Stimulated activated memory B cell treated with anti-CD40 and anti-IgM and Interleukin-4, amounts not matched to agents 10 μg/mL and 1 μg/mL and 100 μg/mL, for 72 hours (primary cell): Measurements from ENCODE around the gene FAM98B.

Experiments
- ATAC-seq: fragments of 150-1000 bp; cut with Tn5 transposase; 2 replicates; pipeline ENCODE4 v1.10.0; 2021
- H3K27ac Mint-ChIP-seq: one replicate; pipeline ENCODE4 v1.8.0; 2022; ENCODE audit warnings: mild to moderate bottlenecking, mixed read lengths
- H3K27me3 Mint-ChIP-seq: one replicate; pipeline ENCODE4 v1.8.0; 2022; ENCODE audit warnings: mixed read lengths
- H3K36me3 Mint-ChIP-seq: one replicate; pipeline ENCODE4 v1.8.0; 2022; ENCODE audit warnings: mixed read lengths
- H3K4me1 Mint-ChIP-seq: one replicate; pipeline ENCODE4 v1.8.0; 2022; ENCODE audit warnings: mixed read lengths
- H3K4me3 Mint-ChIP-seq: one replicate; pipeline ENCODE4 v1.8.0; 2022; ENCODE audit warnings: mild to moderate bottlenecking, moderate library complexity, mixed read lengths
- H3K9me3 Mint-ChIP-seq: one replicate; pipeline ENCODE4 v1.8.0; 2022; ENCODE audit warnings: mixed read lengths

The FAM98B gene

GRCh38 chr15:38440353-38441129 lies 13.4 kb upstream of the FAM98B start:
- Mint-ChIP-seq H3K27me3 (peaks cover 46% of the 10 kb centered on the region), H3K27ac (no peak overlapping the region), H3K36me3 (no peaks in the 10 kb centered on the region), H3K9me3 (peaks cover 4% of the 10 kb centered on the region), H3K4me3 (no peak overlapping the region), H3K4me1 (peaks cover 6% of the 10 kb centered on the region)
- ATAC-seq: peak; percentile 80

GRCh38 chr15:38441130-38441519 lies 12.8 kb upstream of the FAM98B start:
- peak; percentile 21 for ATAC-seq
- Mint-ChIP-seq H3K4me1 (peaks cover 6% of the 10 kb centered on the region), H3K4me3 (no peak overlapping the region), H3K9me3 (peaks cover 4% of the 10 kb centered on the region), H3K36me3 (no peaks in the 10 kb centered on the region), H3K27ac (peak overlapping the region; percentile 7), H3K27me3 (peaks cover 42% of the 10 kb centered on the region)

GRCh38 chr15:38454696-38455090 lies 766 bp downstream of the FAM98B start:
- ATAC-seq: no peak
- Mint-ChIP-seq H3K4me3 (peak overlapping the region; percentile 87), H3K27ac (peak overlapping the region; percentile 96), H3K36me3 (peaks cover 12% of the 10 kb centered on the region), H3K27me3 (no peaks in the 10 kb centered on the region), H3K9me3 (no peaks in the 10 kb centered on the region), H3K4me1 (peaks cover 39% of the 10 kb centered on the region)

- H3K4me3 Mint-ChIP-seq: peak overlapping the region; percentile 87
- peaks cover 12% of the 10 kb centered on the region for H3K36me3 Mint-ChIP-seq
- no peaks in the 10 kb centered on the region for H3K9me3 Mint-ChIP-seq
- H3K27me3 Mint-ChIP-seq: no peaks in the 10 kb centered on the region
- no peak for ATAC-seq
- H3K4me1 Mint-ChIP-seq: peaks cover 43% of the 10 kb centered on the region
- peak overlapping the region; percentile 96 for H3K27ac Mint-ChIP-seq
These were observed 1.2 kb downstream of the FAM98B start for GRCh38 chr15:38455092-38455491.

- no peak for ATAC-seq
- H3K4me3 Mint-ChIP-seq: no peak overlapping the region
- no peaks in the 10 kb centered on the region for H3K27me3 Mint-ChIP-seq
- no peak overlapping the region for H3K27ac Mint-ChIP-seq
- H3K4me1 Mint-ChIP-seq: peaks cover 63% of the 10 kb centered on the region
- peaks cover 12% of the 10 kb centered on the region for H3K36me3 Mint-ChIP-seq
- no peaks in the 10 kb centered on the region for H3K9me3 Mint-ChIP-seq
These were observed 4.7 kb downstream of the FAM98B start for GRCh38 chr15:38458646-38459045.

- no peak for ATAC-seq
- peaks cover 12% of the 10 kb centered on the region for H3K36me3 Mint-ChIP-seq
- peaks cover 63% of the 10 kb centered on the region for H3K4me1 Mint-ChIP-seq
- H3K9me3 Mint-ChIP-seq: no peaks in the 10 kb centered on the region
- H3K4me3 Mint-ChIP-seq: no peak overlapping the region
- no peak overlapping the region for H3K27ac Mint-ChIP-seq
- H3K27me3 Mint-ChIP-seq: no peaks in the 10 kb centered on the region
These were observed 5.6 kb downstream of the FAM98B start for GRCh38 chr15:38459480-38459879.

GRCh38 chr15:38460543-38460942 lies 6.6 kb downstream of the FAM98B start:
- no peak for ATAC-seq
- Mint-ChIP-seq H3K9me3 (no peaks in the 10 kb centered on the region), H3K36me3 (peaks cover 12% of the 10 kb centered on the region), H3K4me1 (peaks cover 53% of the 10 kb centered on the region), H3K27me3 (no peaks in the 10 kb centered on the region), H3K27ac (peak overlapping the region; percentile 21), H3K4me3 (no peak overlapping the region)

- peak overlapping the region; percentile 21 for H3K27ac Mint-ChIP-seq
- peaks cover 11% of the 10 kb centered on the region for H3K36me3 Mint-ChIP-seq
- peak; percentile 85 for ATAC-seq
These were observed 7.3 kb downstream of the FAM98B start for GRCh38 chr15:38461066-38461833.

GRCh38 chr15:38463893-38464292 lies 10.0 kb downstream of the FAM98B start:
- ATAC-seq: no peak
- H3K9me3 Mint-ChIP-seq: no peaks in the 10 kb centered on the region
- H3K27me3 Mint-ChIP-seq: no peaks in the 10 kb centered on the region
- peaks cover 32% of the 10 kb centered on the region for H3K4me1 Mint-ChIP-seq
- H3K27ac Mint-ChIP-seq: no peak overlapping the region
- H3K4me3 Mint-ChIP-seq: no peak overlapping the region
- no peaks in the 10 kb centered on the region for H3K36me3 Mint-ChIP-seq

More at GRCh38 chr15:38461066-38461833, 7.3 kb downstream of the FAM98B start:
- Mint-ChIP-seq H3K4me3 (no peak overlapping the region), H3K9me3 (no peaks in the 10 kb centered on the region), H3K4me1 (peaks cover 46% of the 10 kb centered on the region), H3K27me3 (no peaks in the 10 kb centered on the region)

- Mint-ChIP-seq H3K4me3 (no peak overlapping the region), H3K27ac (no peak overlapping the region), H3K4me1 (peaks cover 24% of the 10 kb centered on the region), H3K36me3 (no peaks in the 10 kb centered on the region), H3K9me3 (no peaks in the 10 kb centered on the region), H3K27me3 (no peaks in the 10 kb centered on the region)
- no peak for ATAC-seq
These were observed 10.7 kb downstream of the FAM98B start for GRCh38 chr15:38464675-38465074.

- no peaks in the 10 kb centered on the region for H3K4me1 Mint-ChIP-seq
- no peaks in the 10 kb centered on the region for H3K9me3 Mint-ChIP-seq
- H3K36me3 Mint-ChIP-seq: peaks cover 15% of the 10 kb centered on the region
- no peak for ATAC-seq
- H3K27ac Mint-ChIP-seq: no peak overlapping the region
- H3K27me3 Mint-ChIP-seq: no peaks in the 10 kb centered on the region
- H3K4me3 Mint-ChIP-seq: no peak overlapping the region
These were observed 16.9 kb downstream of the FAM98B start for GRCh38 chr15:38470816-38471215.

GRCh38 chr15:38471974-38472373 lies 18.0 kb downstream of the FAM98B start:
- no peaks in the 10 kb centered on the region for H3K4me1 Mint-ChIP-seq
- no peaks in the 10 kb centered on the region for H3K9me3 Mint-ChIP-seq
- peaks cover 26% of the 10 kb centered on the region for H3K36me3 Mint-ChIP-seq
- H3K4me3 Mint-ChIP-seq: no peak overlapping the region
- no peak for ATAC-seq
- H3K27ac Mint-ChIP-seq: no peak overlapping the region
- H3K27me3 Mint-ChIP-seq: no peaks in the 10 kb centered on the region

- ATAC-seq: peak; percentile 79
- Mint-ChIP-seq H3K27me3 (no peaks in the 10 kb centered on the region), H3K4me3 (no peak overlapping the region), H3K27ac (no peak overlapping the region), H3K9me3 (no peaks in the 10 kb centered on the region), H3K4me1 (no peaks in the 10 kb centered on the region), H3K36me3 (peaks cover 36% of the 10 kb centered on the region)
These were observed 20.3 kb downstream of the FAM98B start for GRCh38 chr15:38474155-38474757.

- peaks cover 6% of the 10 kb centered on the region for H3K4me1 Mint-ChIP-seq
- no peaks in the 10 kb centered on the region for H3K27me3 Mint-ChIP-seq
- H3K27ac Mint-ChIP-seq: no peak overlapping the region
- ATAC-seq: no peak
- no peaks in the 10 kb centered on the region for H3K9me3 Mint-ChIP-seq
- H3K36me3 Mint-ChIP-seq: peaks cover 36% of the 10 kb centered on the region
- H3K4me3 Mint-ChIP-seq: no peak overlapping the region
These were observed 21.4 kb downstream of the FAM98B start for GRCh38 chr15:38475361-38475760.

GRCh38 chr15:38476120-38476519 lies 22.2 kb downstream of the FAM98B start:
- H3K27me3 Mint-ChIP-seq: no peaks in the 10 kb centered on the region
- no peaks in the 10 kb centered on the region for H3K9me3 Mint-ChIP-seq
- ATAC-seq: no peak
- H3K27ac Mint-ChIP-seq: no peak overlapping the region
- peaks cover 37% of the 10 kb centered on the region for H3K36me3 Mint-ChIP-seq
- H3K4me3 Mint-ChIP-seq: no peak overlapping the region
- peaks cover 6% of the 10 kb centered on the region for H3K4me1 Mint-ChIP-seq
